ENCODE results near the gene PREP. TPM values are rescaled to one million over a fixed set of nuclear protein-coding genes. Genes with fewer than 3 reads are reported as not detected.

Gene PREP
- total RNA-seq, 1 experiment from 2014 or later: 34.1 TPM

GRCh38 chr6:105331927-105332326, 71.0 kb downstream of the PREP start:
- no peaks in the 10 kb centered on the region for H3K9me3 ChIP-seq (ENCODE audit: low read depth, low read length, poor library complexity, severe bottlenecking)
- no peak for DNase-seq (ENCODE audit: low spot score)
- no peaks in the 10 kb centered on the region for H3K36me3 ChIP-seq (ENCODE audit: insufficient read depth, low read length, poor library complexity, severe bottlenecking)
- ChIA-PET POLR2A (ENCODE audit: low non-redundant PET) (no interaction called here), CTCF (no interaction called here)
- intact Hi-C loops (cut with micrococcal nuclease; ENCODE audit: unreplicated experiment): no loop called here
- no peaks in the 10 kb centered on the region for H3K27me3 ChIP-seq (replicated peaks; ENCODE audit: insufficient read depth, low read depth, low read length, poor library complexity)
- no peak for TF ChIP-seq EZH2 (IDR thresholded peaks at IDR 0.05; ENCODE audit: borderline replicate concordance, low read depth, low read length, poor library complexity, severe bottlenecking)
- TF ChIP-seq, protein P1, sequence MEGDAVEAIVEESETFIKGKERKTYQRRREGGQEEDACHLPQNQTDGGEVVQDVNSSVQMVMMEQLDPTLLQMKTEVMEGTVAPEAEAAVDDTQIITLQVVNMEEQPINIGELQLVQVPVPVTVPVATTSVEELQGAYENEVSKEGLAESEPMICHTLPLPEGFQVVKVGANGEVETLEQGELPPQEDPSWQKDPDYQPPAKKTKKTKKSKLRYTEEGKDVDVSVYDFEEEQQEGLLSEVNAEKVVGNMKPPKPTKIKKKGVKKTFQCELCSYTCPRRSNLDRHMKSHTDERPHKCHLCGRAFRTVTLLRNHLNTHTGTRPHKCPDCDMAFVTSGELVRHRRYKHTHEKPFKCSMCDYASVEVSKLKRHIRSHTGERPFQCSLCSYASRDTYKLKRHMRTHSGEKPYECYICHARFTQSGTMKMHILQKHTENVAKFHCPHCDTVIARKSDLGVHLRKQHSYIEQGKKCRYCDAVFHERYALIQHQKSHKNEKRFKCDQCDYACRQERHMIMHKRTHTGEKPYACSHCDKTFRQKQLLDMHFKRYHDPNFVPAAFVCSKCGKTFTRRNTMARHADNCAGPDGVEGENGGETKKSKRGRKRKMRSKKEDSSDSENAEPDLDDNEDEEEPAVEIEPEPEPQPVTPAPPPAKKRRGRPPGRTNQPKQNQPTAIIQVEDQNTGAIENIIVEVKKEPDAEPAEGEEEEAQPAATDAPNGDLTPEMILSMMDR (conservative IDR thresholded peaks at IDR 0.05; ENCODE audit: low read depth, low read length): no peak
- H3K4me1 ChIP-seq (ENCODE audit: insufficient read depth, low read length, poor library complexity, severe bottlenecking): peaks cover 2% of the 10 kb centered on the region
- BruUV-seq (replicated peaks): no TSS peak
- H3K27ac ChIP-seq (ENCODE audit: low read depth, low read length, poor library complexity, severe bottlenecking): no peak overlapping the region
- H3K4me3 ChIP-seq (ENCODE audit: low read depth, low read length, poor library complexity, severe bottlenecking): no peak overlapping the region

DNA sequence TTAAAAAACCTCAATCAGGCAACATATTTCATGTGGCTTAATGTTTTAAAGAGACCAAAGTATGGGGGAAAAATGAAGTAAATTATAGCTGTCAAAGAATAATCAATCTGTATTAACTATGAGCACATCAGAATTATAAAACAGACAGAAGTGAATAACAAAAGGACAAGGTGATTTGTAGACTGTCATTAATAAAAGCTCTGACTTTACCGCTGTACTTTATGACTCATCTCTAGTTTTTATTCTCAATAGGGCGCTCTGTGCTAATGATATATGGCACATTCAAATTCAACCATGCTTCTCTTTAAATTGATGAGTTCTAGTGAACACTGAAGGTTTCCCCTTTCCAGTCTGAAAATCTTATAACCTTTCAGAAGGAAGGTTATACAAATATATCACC, 72.0 kb downstream of the PREP start:
- ChIA-PET POLR2A (ENCODE audit: low non-redundant PET) (no interaction called here), CTCF (no interaction called here)
- Histone ChIP-seq H3K36me3 (ENCODE audit: insufficient read depth, low read length, poor library complexity, severe bottlenecking) (no peaks in the 10 kb centered on the region), H3K4me3 (ENCODE audit: low read depth, low read length, poor library complexity, severe bottlenecking) (no peak overlapping the region), H3K9me3 (ENCODE audit: low read depth, low read length, poor library complexity, severe bottlenecking) (no peaks in the 10 kb centered on the region), H3K4me1 (ENCODE audit: insufficient read depth, low read length, poor library complexity, severe bottlenecking) (peaks cover 13% of the 10 kb centered on the region), H3K27me3 (replicated peaks; ENCODE audit: insufficient read depth, low read depth, low read length, poor library complexity) (no peaks in the 10 kb centered on the region), H3K27ac (ENCODE audit: low read depth, low read length, poor library complexity, severe bottlenecking) (no peak overlapping the region)
- DNase-seq (ENCODE audit: low spot score): no peak
- TF ChIP-seq, protein P1 (conservative IDR thresholded peaks at IDR 0.05; ENCODE audit: low read depth, low read length): no peak
- TF ChIP-seq EZH2 (IDR thresholded peaks at IDR 0.05; ENCODE audit: borderline replicate concordance, low read depth, low read length, poor library complexity, severe bottlenecking): no peak
- BruUV-seq (replicated peaks): no TSS peak
- intact Hi-C loops (cut with micrococcal nuclease; ENCODE audit: unreplicated experiment): no loop called here

- H3K27me3 ChIP-seq (replicated peaks; ENCODE audit: insufficient read depth, low read depth, low read length, poor library complexity): no peaks in the 10 kb centered on the region
- no peaks in the 10 kb centered on the region for H3K9me3 ChIP-seq (ENCODE audit: low read depth, low read length, poor library complexity, severe bottlenecking)
- ChIA-PET CTCF (no interaction called here), POLR2A (ENCODE audit: low non-redundant PET) (no interaction called here)
- no peak overlapping the region for H3K27ac ChIP-seq (ENCODE audit: low read depth, low read length, poor library complexity, severe bottlenecking)
- intact Hi-C loops (cut with micrococcal nuclease; ENCODE audit: unreplicated experiment): no loop called here
- BruUV-seq (replicated peaks): no TSS peak
- no peak for DNase-seq (ENCODE audit: low spot score)
- H3K4me3 ChIP-seq (ENCODE audit: low read depth, low read length, poor library complexity, severe bottlenecking): no peak overlapping the region
- TF ChIP-seq, protein P1 (conservative IDR thresholded peaks at IDR 0.05; ENCODE audit: low read depth, low read length): no peak
- TF ChIP-seq EZH2 (IDR thresholded peaks at IDR 0.05; ENCODE audit: borderline replicate concordance, low read depth, low read length, poor library complexity, severe bottlenecking): no peak
- H3K4me1 ChIP-seq (ENCODE audit: insufficient read depth, low read length, poor library complexity, severe bottlenecking): peaks cover 18% of the 10 kb centered on the region
- no peaks in the 10 kb centered on the region for H3K36me3 ChIP-seq (ENCODE audit: insufficient read depth, low read length, poor library complexity, severe bottlenecking)
These were observed 72.5 kb downstream of the PREP start for GRCh38 chr6:105330364-105330763.
